Caco-2 (cell line): ENCODE measurements around the gene KIF17. TPM values are rescaled to one million over a fixed set of nuclear protein-coding genes. Genes with fewer than 3 reads are reported as not detected.
"Not testable (repeated sequence)": the region's sequence is repeated elsewhere in the genome, so short reads cannot be mapped to it uniquely, and the experiment has no call there.

Experiments used
- BruUV-seq: library from RNA; stranded (reverse); fragments of 400-500 nt; replicated peaks from 2 replicates; lab custom pipeline; 2021; lab: Mats Ljungman, UMichigan
- CTCF ChIA-PET: fragments of 300-600 bp; sonication (Branson Sonifier 250); formaldehyde crosslinking; loops from one replicate; lab custom pipeline; 2022; ENCODE audit warnings: antibody characterized with exemption; lab: Charles Lee
- POLR2A ChIA-PET: fragments of 300-600 bp; sonication (Branson Sonifier 250); formaldehyde crosslinking; loops from one replicate; lab custom pipeline; 2022; ENCODE audit warnings: antibody characterized with exemption; lab: Charles Lee
- DNase-seq, 2 experiments: peaks; one replicate each; pipeline versions ENCODE4 v3.0.0 to v3.0.0-alpha.2; 2020 to 2022
- H3K27me3 ChIP-seq: replicated peaks from 2 replicates; pipeline ENCODE4 v1.6.0; 2011; ENCODE audit warnings: low read length; ENCODE audit not compliant: control insufficient read depth, insufficient read depth
- H3K36me3 ChIP-seq: 2 replicates; pipeline ENCODE4 v1.5.1; 2011; ENCODE audit warnings: low read length; ENCODE audit not compliant: control insufficient read depth, insufficient read depth
- H3K4me1 ChIP-seq: fragments of 250-450 bp; sonication (Bioruptor Pico); 2 replicates; pipeline ENCODE4 v1.5.1; 2020; ENCODE audit warnings: mild to moderate bottlenecking
- H3K4me3 ChIP-seq: 2 replicates; pipeline ENCODE4 v1.5.1; 2011; ENCODE audit warnings: low read depth, mild to moderate bottlenecking, control low read depth, low read length
- H3K9me3 ChIP-seq: fragments of 250-450 bp; sonication (Bioruptor Pico); 2 replicates; pipeline ENCODE4 v1.5.1; 2020; ENCODE audit warnings: mild to moderate bottlenecking, moderate library complexity
- H3K27ac Mint-ChIP-seq: one replicate; pipeline ENCODE4 v1.8.0; 2022; ENCODE audit warnings: mixed read lengths; ENCODE audit not compliant: unreplicated experiment
- H3K27me3 Mint-ChIP-seq: one replicate; pipeline ENCODE4 v1.8.0; 2022; ENCODE audit warnings: mixed read lengths; ENCODE audit not compliant: insufficient read depth, unreplicated experiment
- H3K36me3 Mint-ChIP-seq: one replicate; pipeline ENCODE4 v1.8.0; 2022; ENCODE audit warnings: mild to moderate bottlenecking, mixed read lengths; ENCODE audit not compliant: insufficient read depth, unreplicated experiment
- H3K4me1 Mint-ChIP-seq: one replicate; pipeline ENCODE4 v1.8.0; 2022; ENCODE audit warnings: low read depth, mixed read lengths; ENCODE audit not compliant: unreplicated experiment
- H3K4me3 Mint-ChIP-seq: one replicate; pipeline ENCODE4 v1.8.0; 2022; ENCODE audit warnings: mild to moderate bottlenecking, moderate library complexity, mixed read lengths; ENCODE audit not compliant: unreplicated experiment
- H3K9me3 Mint-ChIP-seq: one replicate; pipeline ENCODE4 v1.8.0; 2022; ENCODE audit warnings: mixed read lengths; ENCODE audit not compliant: unreplicated experiment
- CTCF ChIP-seq, 2 experiments: fragments of 200-600 bp in 1 of 2; IDR thresholded peaks; 1 replicate in 1 of 2; 2 replicates in 1 of 2; pipeline versions ENCODE4 v1.5.1 to v1.8.0; 2011 to 2022; ENCODE audit warnings: antibody characterized with exemption in 1 of 2, control low read depth in 1 of 2, inconsistent platforms in 1 of 2, low read depth in 1 of 2, low read length in 1 of 2, mild to moderate bottlenecking in 1 of 2, moderate library complexity in 1 of 2; ENCODE audit not compliant: insufficient read depth in 1 of 2, severe bottlenecking in 1 of 2, unreplicated experiment in 1 of 2
- intact Hi-C: fragments of 100-400 bp; cut with micrococcal nuclease; formaldehyde crosslinking; loops from one replicate; pipeline ENCODE4 v1.10.0; 2022; ENCODE audit not compliant: unreplicated experiment
- total RNA-seq: library from RNA; stranded (reverse); gene quantifications from 2 replicates; pipeline ENCODE4 v1.2.3, GENCODE V29; 2022

The KIF17 gene
- total RNA-seq, 1 experiment from 2014 or later, result 1.5 TPM

- no peaks in the 10 kb centered on the region for H3K9me3 Mint-ChIP-seq
- intact Hi-C loops, result no loop called here
- ChIA-PET CTCF (interaction anchor here (0.6 kb wide), 1 partner anchor 15 kb away, joined by 4 read pairs; no protein-coding TSS in a partner anchor), POLR2A (no interaction called here)
- H3K4me1 Mint-ChIP-seq, result no peaks in the 10 kb centered on the region
- H3K27me3 ChIP-seq, result no peaks in the 10 kb centered on the region
- no TSS peak for BruUV-seq
- H3K4me3 ChIP-seq, result no peak overlapping the region
- TF ChIP-seq CTCF (IDR thresholded peaks at IDR 0.05; ENCODE audit: insufficient read depth in 1 of 2, low read depth in 1 of 2, low read length in 1 of 2, severe bottlenecking in 1 of 2, unreplicated experiment in 1 of 2), result no peak
- H3K27me3 Mint-ChIP-seq, result no peaks in the 10 kb centered on the region
- no peak overlapping the region for H3K27ac Mint-ChIP-seq
- no peaks in the 10 kb centered on the region for H3K9me3 ChIP-seq
- H3K4me3 Mint-ChIP-seq, result no peak overlapping the region
- DNase-seq, result no peak
- H3K36me3 ChIP-seq, result no peaks in the 10 kb centered on the region
- H3K36me3 Mint-ChIP-seq, result no peaks in the 10 kb centered on the region
- no peaks in the 10 kb centered on the region for H3K4me1 ChIP-seq
Measured at GRCh38 chr1:20681999-20682398, 35.8 kb downstream of the KIF17 start.

- intact Hi-C loops, result no loop called here
- BruUV-seq, result no TSS peak
- Mint-ChIP-seq H3K4me3 (no peak overlapping the region), H3K36me3 (no peaks in the 10 kb centered on the region), H3K4me1 (no peaks in the 10 kb centered on the region), H3K27me3 (no peaks in the 10 kb centered on the region), H3K9me3 (no peaks in the 10 kb centered on the region), H3K27ac (no peak overlapping the region)
- no peaks in the 10 kb centered on the region for H3K27me3 ChIP-seq
- H3K36me3 ChIP-seq, result no peaks in the 10 kb centered on the region
- ChIA-PET POLR2A (no interaction called here), CTCF (no interaction called here)
- DNase-seq, result no peak
- no peaks in the 10 kb centered on the region for H3K9me3 ChIP-seq
- no peak overlapping the region for H3K4me3 ChIP-seq
- H3K4me1 ChIP-seq, result no peaks in the 10 kb centered on the region
- TF ChIP-seq CTCF (IDR thresholded peaks at IDR 0.05; ENCODE audit: insufficient read depth in 1 of 2, low read depth in 1 of 2, low read length in 1 of 2, severe bottlenecking in 1 of 2, unreplicated experiment in 1 of 2), result no peak
Measured at GRCh38 chr1:20680269-20680668, 37.5 kb downstream of the KIF17 start.

- H3K36me3 Mint-ChIP-seq, result no peaks in the 10 kb centered on the region
- no TSS peak for BruUV-seq
- Histone ChIP-seq H3K36me3 (no peaks in the 10 kb centered on the region), H3K27me3 (no peaks in the 10 kb centered on the region), H3K4me3 (no peak overlapping the region), H3K9me3 (no peaks in the 10 kb centered on the region), H3K4me1 (no peaks in the 10 kb centered on the region)
- H3K4me3 Mint-ChIP-seq, result no peak overlapping the region
- no peaks in the 10 kb centered on the region for H3K9me3 Mint-ChIP-seq
- ChIA-PET POLR2A (no interaction called here), CTCF (interaction anchor here (0.7 kb wide), 1 partner anchor 839 kb away, joined by 4 read pairs; no protein-coding TSS in a partner anchor)
- H3K4me1 Mint-ChIP-seq, result no peaks in the 10 kb centered on the region
- no peaks in the 10 kb centered on the region for H3K27me3 Mint-ChIP-seq
- intact Hi-C loops, result no loop called here
- no peak overlapping the region for H3K27ac Mint-ChIP-seq
- no peak for TF ChIP-seq CTCF (IDR thresholded peaks at IDR 0.05; ENCODE audit: insufficient read depth in 1 of 2, low read depth in 1 of 2, low read length in 1 of 2, severe bottlenecking in 1 of 2, unreplicated experiment in 1 of 2)
- DNase-seq, result no peak
Measured at GRCh38 chr1:20678599-20678998, 39.2 kb downstream of the KIF17 start.

GRCh38 chr1:20673626-20674025, 44.2 kb downstream of the KIF17 start:
- H3K9me3 Mint-ChIP-seq, intact Hi-C loops, H3K36me3 ChIP-seq, H3K27me3 ChIP-seq, CTCF ChIA-PET, H3K4me3 ChIP-seq, H3K4me3 Mint-ChIP-seq, POLR2A ChIA-PET, BruUV-seq, DNase-seq, H3K36me3 Mint-ChIP-seq, H3K4me1 ChIP-seq, H3K27me3 Mint-ChIP-seq, H3K4me1 Mint-ChIP-seq, H3K27ac Mint-ChIP-seq, H3K9me3 ChIP-seq: not testable (repeated sequence)
